Tongue (tissue), 2 donors: ENCODE data around the gene ERCC6L2. TPM values are rescaled to one million over a fixed set of nuclear protein-coding genes. Genes with fewer than 3 reads are reported as not detected.

Source experiments
- small RNA-seq: library from RNA; depleted of rRNA; stranded (forward); fragments of <200 nt; gene quantifications from one replicate; pipeline ENCODE3, GENCODE V24; 2014; ENCODE audit warnings: low replicate concordance
- total RNA-seq: library from RNA; depleted of rRNA; stranded (reverse); fragments of >200 nt; gene quantifications from one replicate; pipeline ENCODE4 v1.2.3, GENCODE V29; 2014

The ERCC6L2 gene
- total RNA-seq, 1 donor from 2014 or later, result 123 TPM

Small RNAs within 50 kb of the gene (small RNA-seq; reads per million reads assigned to genes)
- gene RNA5SP289, result not detected
- 0.15 reads per million for gene RNU2-46P
